Sigmoid colon (tissue), 7 donors: ENCODE data around the gene PLPPR1. TPM values are rescaled to one million over a fixed set of nuclear protein-coding genes. Genes with fewer than 3 reads are reported as not detected.

Source experiments
- DNase-seq: peaks from one replicate; pipeline ENCODE4 v3.0.0-alpha.2; 2019
- H3K27ac ChIP-seq, 4 donors: fragments of 200-600 bp; sonication (generic); one replicate each; pipeline ENCODE4 v1.5.1; 2016 to 2019; ENCODE audit warnings: mild to moderate bottlenecking in 1 of 4
- H3K27me3 ChIP-seq, 3 donors: fragments of 200-600 bp; sonication (generic); one replicate each; pipeline ENCODE4 v1.5.1; 2019; ENCODE audit warnings: mild to moderate bottlenecking in 1 of 3
- H3K36me3 ChIP-seq, 4 donors: fragments of 200-600 bp; sonication (generic); one replicate each; pipeline ENCODE4 v1.5.1; 2016 to 2019
- H3K4me1 ChIP-seq, 4 donors: fragments of 200-600 bp; sonication (generic); one replicate each; pipeline ENCODE4 v1.5.1; 2017 to 2019
- H3K4me3 ChIP-seq, 4 donors: fragments of 200-600 bp; sonication (generic); one replicate each; pipeline ENCODE4 v1.5.1; 2017 to 2019; ENCODE audit warnings: mild to moderate bottlenecking in 2 of 4, moderate library complexity in 1 of 4
- H3K9me3 ChIP-seq, 4 donors: fragments of 200-600 bp in 3 of 4; sonication (generic) in 3 of 4; one replicate each; pipeline versions ENCODE4 v1.5.1 to v1.6.1; 2013 to 2019
- EP300 ChIP-seq, 4 donors: sonication (generic); formaldehyde crosslinking; IDR thresholded peaks; one replicate each; pipeline ENCODE4 v1.6.1; 2017; ENCODE audit warnings: antibody characterized with exemption in 4 of 4
- POLR2A ChIP-seq, 2 donors: fragments of 450-650 bp; IDR thresholded peaks; one replicate each; pipeline ENCODE4 v1.6.1; 2016; ENCODE audit warnings: antibody characterized with exemption in 2 of 2, mild to moderate bottlenecking in 2 of 2, moderate library complexity in 2 of 2
- POLR2AphosphoS5 ChIP-seq, 4 donors: sonication (generic); formaldehyde crosslinking; IDR thresholded peaks; one replicate each; pipeline ENCODE4 v1.6.1; 2017; ENCODE audit warnings: antibody characterized with exemption in 4 of 4
- WGBS, 2 donors: extraction: QIAGEN DNeasy Blood & Tissue Kit; methylation state at CpG; one replicate each; pipeline ENCODE4 v1.1.7; 2013; 5-methylcytosine and 5-hydroxymethylcytosine counted together
- intact Hi-C: fragments of 100-400 bp; cut with DNase I; formaldehyde crosslinking; loops from one replicate; pipeline ENCODE4 v1.15.1; 2023
- polyA plus RNA-seq, 3 donors: library from polyadenylated mRNA; stranded (reverse); fragments of 200-250 nt; gene quantifications; one replicate each; pipeline ENCODE4 v1.2.3, GENCODE V29; 2013
- total RNA-seq, 4 donors: library from RNA; depleted of rRNA; stranded (reverse); fragments of >200 nt; gene quantifications; one replicate each; pipeline ENCODE4 v1.1.0, GENCODE V29; 2016
- TF ChIP-seq, protein P1 (sequence below), 4 experiments: fragments of 450-650 bp in 3 of 4; fragments of 200-600 bp in 1 of 4; IDR thresholded peaks; one replicate each; pipeline ENCODE4 v1.5.1; 2016 to 2019; ENCODE audit warnings: antibody characterized with exemption in 4 of 4, mild to moderate bottlenecking in 3 of 4, moderate library complexity in 2 of 4
- donor health status: healthy with polysubstance abuse.
- donor health status: Bipolar disorder and iron deficiency.
- donor health status: healthy.

Gene PLPPR1
- total and polyA plus RNA-seq, 7 donors = 0.07 to 0.81 (median 0.38) TPM; not detected in 3

DNA sequence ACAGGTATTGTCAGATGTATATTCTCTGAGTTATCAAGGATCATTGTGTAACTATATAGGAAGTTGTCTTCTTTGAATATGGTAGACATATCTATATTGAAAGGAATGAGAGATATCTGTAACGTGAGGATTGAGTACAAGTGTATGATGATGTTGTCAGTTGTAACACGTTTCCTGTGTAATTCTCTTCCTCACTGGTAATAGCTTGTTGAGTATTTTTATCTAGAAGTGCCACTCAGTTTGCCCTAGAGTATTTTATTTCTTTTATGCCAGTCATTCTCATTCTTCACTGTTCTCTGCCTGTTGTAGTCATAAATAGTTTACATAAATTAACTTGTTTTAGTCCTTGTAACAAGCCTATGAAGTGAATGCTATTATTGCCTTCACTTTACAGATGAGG lies 184.1 kb downstream of the PLPPR1 start:
- Histone ChIP-seq H3K4me3 (no peak overlapping the region), H3K4me1 (no peaks in the 10 kb centered on the region), H3K27me3 (no peaks in the 10 kb centered on the region), H3K36me3 (no peaks in the 10 kb centered on the region), H3K27ac (no peak overlapping the region), H3K9me3 (no peaks in the 10 kb centered on the region)
- intact Hi-C loops = no loop called here
- no peak for DNase-seq
- 72 to 76% methylated on average over 2 of the region's 2 CpGs for WGBS, 2 donors
- no peak for TF ChIP-seq POLR2AphosphoS5 (IDR thresholded peaks at IDR 0.05)
- TF ChIP-seq, protein P1, sequence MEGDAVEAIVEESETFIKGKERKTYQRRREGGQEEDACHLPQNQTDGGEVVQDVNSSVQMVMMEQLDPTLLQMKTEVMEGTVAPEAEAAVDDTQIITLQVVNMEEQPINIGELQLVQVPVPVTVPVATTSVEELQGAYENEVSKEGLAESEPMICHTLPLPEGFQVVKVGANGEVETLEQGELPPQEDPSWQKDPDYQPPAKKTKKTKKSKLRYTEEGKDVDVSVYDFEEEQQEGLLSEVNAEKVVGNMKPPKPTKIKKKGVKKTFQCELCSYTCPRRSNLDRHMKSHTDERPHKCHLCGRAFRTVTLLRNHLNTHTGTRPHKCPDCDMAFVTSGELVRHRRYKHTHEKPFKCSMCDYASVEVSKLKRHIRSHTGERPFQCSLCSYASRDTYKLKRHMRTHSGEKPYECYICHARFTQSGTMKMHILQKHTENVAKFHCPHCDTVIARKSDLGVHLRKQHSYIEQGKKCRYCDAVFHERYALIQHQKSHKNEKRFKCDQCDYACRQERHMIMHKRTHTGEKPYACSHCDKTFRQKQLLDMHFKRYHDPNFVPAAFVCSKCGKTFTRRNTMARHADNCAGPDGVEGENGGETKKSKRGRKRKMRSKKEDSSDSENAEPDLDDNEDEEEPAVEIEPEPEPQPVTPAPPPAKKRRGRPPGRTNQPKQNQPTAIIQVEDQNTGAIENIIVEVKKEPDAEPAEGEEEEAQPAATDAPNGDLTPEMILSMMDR (IDR thresholded peaks at IDR 0.05) = no peak
- no peak for TF ChIP-seq POLR2A (IDR thresholded peaks at IDR 0.05)
- TF ChIP-seq EP300 (IDR thresholded peaks at IDR 0.05) = no peak

GRCh38 chr9:101219030-101219429 lies 190.5 kb downstream of the PLPPR1 start:
- TF ChIP-seq POLR2AphosphoS5 (IDR thresholded peaks at IDR 0.05) (no peak), POLR2A (IDR thresholded peaks at IDR 0.05) (no peak), EP300 (IDR thresholded peaks at IDR 0.05) (no peak)
- TF ChIP-seq, protein P1 (IDR thresholded peaks at IDR 0.05) = no peak
- Histone ChIP-seq H3K27ac (no peak overlapping the region), H3K36me3 (no peaks in the 10 kb centered on the region), H3K27me3 (no peaks in the 10 kb centered on the region), H3K4me3 (no peak overlapping the region), H3K9me3 (no peaks in the 10 kb centered on the region), H3K4me1 (no peaks in the 10 kb centered on the region)
- intact Hi-C loops = no loop called here
- WGBS, 2 donors = 88 to 92% methylated on average over 7 of the region's 7 CpGs
- DNase-seq = no peak

DNA sequence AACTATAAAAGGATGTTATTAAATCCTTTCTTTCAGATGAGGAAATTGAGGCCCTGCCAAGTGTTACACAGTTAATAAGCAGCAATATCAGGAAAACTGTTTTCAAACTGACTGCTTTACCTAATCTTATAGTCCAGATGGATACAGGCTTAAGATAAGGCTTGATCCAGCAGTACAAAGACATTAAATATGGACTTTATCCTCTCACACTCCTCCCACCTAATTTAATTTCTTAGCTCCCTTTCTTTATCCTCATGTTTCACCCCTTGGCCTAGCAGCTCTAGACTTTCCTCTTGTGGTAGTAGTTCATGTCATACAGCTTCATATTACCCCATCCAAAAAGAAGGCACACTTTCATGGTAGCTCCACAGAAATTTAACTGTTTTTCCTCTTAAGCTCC lies 191.8 kb downstream of the PLPPR1 start:
- no peak overlapping the region for H3K4me3 ChIP-seq
- DNase-seq = no peak
- no peak for TF ChIP-seq EP300 (IDR thresholded peaks at IDR 0.05)
- TF ChIP-seq, protein P1 (IDR thresholded peaks at IDR 0.05) = no peak
- no peak for TF ChIP-seq POLR2A (IDR thresholded peaks at IDR 0.05)
- no peak for TF ChIP-seq POLR2AphosphoS5 (IDR thresholded peaks at IDR 0.05)
- H3K27ac ChIP-seq = no peak overlapping the region
- H3K27me3 ChIP-seq = no peaks in the 10 kb centered on the region
- H3K36me3 ChIP-seq = no peaks in the 10 kb centered on the region
- no peaks in the 10 kb centered on the region for H3K9me3 ChIP-seq
- no peaks in the 10 kb centered on the region for H3K4me1 ChIP-seq
- intact Hi-C loops = no loop called here

GRCh38 chr9:101225271-101225670 lies 196.7 kb downstream of the PLPPR1 start:
- no peaks in the 10 kb centered on the region for H3K4me1 ChIP-seq
- 78 to 90% methylated on average over 4 of the region's 4 CpGs for WGBS, 2 donors
- H3K27me3 ChIP-seq = no peaks in the 10 kb centered on the region
- intact Hi-C loops = no loop called here
- TF ChIP-seq POLR2A (IDR thresholded peaks at IDR 0.05) = no peak
- no peak for TF ChIP-seq POLR2AphosphoS5 (IDR thresholded peaks at IDR 0.05)
- TF ChIP-seq, protein P1 (IDR thresholded peaks at IDR 0.05) = no peak
- no peak for TF ChIP-seq EP300 (IDR thresholded peaks at IDR 0.05)
- DNase-seq = no peak
- no peaks in the 10 kb centered on the region for H3K9me3 ChIP-seq
- no peak overlapping the region for H3K27ac ChIP-seq
- H3K36me3 ChIP-seq = no peaks in the 10 kb centered on the region
- no peak overlapping the region for H3K4me3 ChIP-seq

DNA sequence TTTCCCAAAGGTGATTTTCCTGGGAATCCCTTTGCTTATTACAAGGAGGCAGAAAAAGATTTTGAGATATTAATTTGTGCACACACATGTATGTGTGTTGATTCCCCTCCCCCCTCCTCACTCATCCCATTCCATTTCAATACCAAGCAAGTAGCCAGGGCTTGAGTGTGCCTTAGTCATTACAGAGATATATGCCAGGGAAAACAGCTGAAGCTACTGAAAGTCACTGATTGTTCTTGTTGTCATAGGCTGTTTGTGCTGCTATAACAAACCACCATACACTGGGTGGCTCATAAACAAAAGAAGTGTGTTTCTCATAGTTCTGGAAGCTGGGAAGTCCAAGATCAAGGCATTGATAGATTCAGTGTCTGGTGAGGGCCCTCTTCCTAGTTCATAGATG lies 197.6 kb downstream of the PLPPR1 start:
- H3K4me1 ChIP-seq = no peaks in the 10 kb centered on the region
- no peak overlapping the region for H3K4me3 ChIP-seq
- H3K27ac ChIP-seq = no peak overlapping the region
- no peaks in the 10 kb centered on the region for H3K9me3 ChIP-seq
- TF ChIP-seq POLR2AphosphoS5 (IDR thresholded peaks at IDR 0.05) = no peak
- TF ChIP-seq EP300 (IDR thresholded peaks at IDR 0.05) = no peak
- no peak for TF ChIP-seq POLR2A (IDR thresholded peaks at IDR 0.05)
- TF ChIP-seq, protein P1 (IDR thresholded peaks at IDR 0.05) = no peak
- intact Hi-C loops = no loop called here
- no peaks in the 10 kb centered on the region for H3K36me3 ChIP-seq
- no peak for DNase-seq
- no peaks in the 10 kb centered on the region for H3K27me3 ChIP-seq
